Activated naive CD4-positive, alpha-beta T cell treated with anti-CD3 and anti-CD28 coated beads for 36 hours (primary cell): ENCODE measurements around the gene BCL2. TPM values are rescaled to one million over a fixed set of nuclear protein-coding genes. Genes with fewer than 3 reads are reported as not detected.

Source experiments
- CTCF ChIA-PET: fragments of 350-600 bp; sonication (Branson Sonifier 250); formaldehyde crosslinking; loops from one replicate; lab custom pipeline; 2021; ENCODE audit warnings: antibody characterized with exemption; lab: Charles Lee
- DNase-seq: peaks from one replicate; pipeline ENCODE4 v3.0.0-alpha.2; 2020
- H3K27ac Mint-ChIP-seq: one replicate; pipeline ENCODE4 v1.8.0; 2021; ENCODE audit warnings: mild to moderate bottlenecking, mixed read lengths
- H3K27me3 Mint-ChIP-seq: one replicate; pipeline ENCODE4 v1.8.0; 2021; ENCODE audit warnings: low read depth, mixed read lengths
- H3K36me3 Mint-ChIP-seq: one replicate; pipeline ENCODE4 v1.8.0; 2021; ENCODE audit warnings: low read depth, mixed read lengths
- H3K4me1 Mint-ChIP-seq: one replicate; pipeline ENCODE4 v1.8.0; 2021; ENCODE audit warnings: low read depth, mixed read lengths
- H3K4me3 Mint-ChIP-seq: one replicate; pipeline ENCODE4 v1.8.0; 2021; ENCODE audit warnings: mild to moderate bottlenecking, moderate library complexity, mixed read lengths
- H3K9me3 Mint-ChIP-seq: one replicate; pipeline ENCODE4 v1.8.0; 2021; ENCODE audit warnings: mixed read lengths
- intact Hi-C: fragments of 100-400 bp; cut with micrococcal nuclease; formaldehyde crosslinking; loops from one replicate; pipeline ENCODE4 v1.15.1; 2023
- total RNA-seq, 2 experiments: library from RNA; stranded (reverse); gene quantifications; one replicate each; pipeline ENCODE4 v1.2.3, GENCODE V29; 2021

Gene BCL2
- total RNA-seq, 2 experiments from 2014 or later = 48.4 to 49.6 TPM

GRCh38 chr18:63315131-63315662 lies 4.4 kb downstream of the BCL2 start:
- Mint-ChIP-seq H3K9me3 (no peaks in the 10 kb centered on the region), H3K4me3 (peak overlapping the region; percentile 98), H3K4me1 (peaks cover 53% of the 10 kb centered on the region), H3K27me3 (no peaks in the 10 kb centered on the region), H3K27ac (peak overlapping the region; percentile 57), H3K36me3 (peaks cover 36% of the 10 kb centered on the region)
- CTCF ChIA-PET = interaction anchor here (0.7 to 2.8 kb wide), 11 partner anchors 7 to 299 kb away, joined by 3 to 19 read pairs (median 3); no protein-coding TSS in a partner anchor
- intact Hi-C loops = loop anchor here (2.0 kb wide), 1 partner anchor 46 kb away; no protein-coding TSS in a partner anchor
- no peak for DNase-seq

DNA sequence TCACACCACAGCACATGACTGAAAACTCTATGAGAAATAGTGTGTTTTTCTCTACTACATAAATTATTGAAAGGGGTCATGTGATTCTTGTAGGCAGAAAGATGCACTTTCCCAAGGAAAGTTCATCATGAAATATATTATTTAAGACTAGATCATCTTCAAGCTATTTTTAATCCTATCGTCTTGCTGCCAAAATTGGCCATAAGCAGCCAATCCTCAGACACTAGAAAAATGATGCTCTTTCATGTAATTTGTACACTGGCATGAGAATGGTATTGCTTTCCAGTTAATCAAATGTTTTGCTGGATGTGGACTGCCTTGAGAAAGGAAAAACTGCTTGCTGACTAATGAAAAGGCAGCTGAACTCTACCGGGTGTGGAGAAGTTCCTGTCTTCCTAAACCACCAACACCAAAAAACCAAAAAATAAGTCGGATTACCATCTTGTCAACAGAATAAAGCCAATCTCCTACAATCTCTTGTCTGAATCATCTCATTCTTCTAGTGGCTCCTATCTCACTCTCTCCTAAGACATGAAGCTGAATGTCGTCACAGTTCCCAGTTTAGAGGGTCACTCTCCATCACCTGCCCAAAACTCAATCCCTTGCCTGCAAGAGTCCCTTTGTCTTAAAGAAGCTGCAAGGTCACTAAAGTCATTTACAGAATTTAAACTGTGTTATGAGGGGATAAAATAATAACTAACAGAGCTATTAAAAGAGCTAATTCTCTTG lies 5.3 kb downstream of the BCL2 start:
- Mint-ChIP-seq H3K4me1 (peaks cover 60% of the 10 kb centered on the region), H3K27me3 (no peaks in the 10 kb centered on the region), H3K9me3 (no peaks in the 10 kb centered on the region), H3K4me3 (peak overlapping the region; percentile 98), H3K36me3 (peaks cover 37% of the 10 kb centered on the region), H3K27ac (peak overlapping the region; percentile 57)
- CTCF ChIA-PET = interaction anchor here (0.7 to 2.8 kb wide), 9 partner anchors 13 to 298 kb away, joined by 3 to 19 read pairs (median 10); no protein-coding TSS in a partner anchor
- intact Hi-C loops = loop anchor here (1.0 to 2.0 kb wide), 2 partner anchors 11 to 45 kb away; no protein-coding TSS in a partner anchor
- DNase-seq = no peak

DNA sequence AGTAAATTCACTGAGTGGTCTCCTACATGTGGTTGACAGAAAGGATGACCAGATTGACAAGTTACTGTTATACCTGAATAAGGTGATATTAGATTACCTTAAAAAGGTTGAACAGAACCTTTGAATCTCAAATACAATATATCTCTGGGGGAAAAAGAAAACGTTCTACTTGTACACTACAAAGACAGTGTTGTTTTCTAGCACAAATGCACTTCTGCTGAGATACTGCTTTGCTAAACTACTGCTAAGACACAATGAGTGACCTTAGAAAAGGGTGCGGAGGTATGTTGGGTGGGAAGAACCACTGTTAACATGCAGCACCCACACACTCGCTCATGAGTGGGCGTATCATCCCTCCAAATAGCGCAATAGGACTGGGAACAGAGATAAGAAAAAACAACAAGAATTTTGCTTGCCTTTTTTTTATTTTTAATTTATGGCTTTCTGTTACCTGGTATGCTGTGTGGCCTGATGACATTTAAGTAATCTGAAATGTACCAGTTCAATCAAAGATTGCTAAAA lies 6.1 kb downstream of the BCL2 start:
- CTCF ChIA-PET = interaction anchor here (2.3 to 2.8 kb wide), 4 partner anchors 12 to 193 kb away, joined by 10 to 19 read pairs (median 14); no protein-coding TSS in a partner anchor
- intact Hi-C loops = no loop called here
- DNase-seq = no peak
- Mint-ChIP-seq H3K36me3 (peaks cover 29% of the 10 kb centered on the region), H3K9me3 (no peaks in the 10 kb centered on the region), H3K4me3 (peak overlapping the region; percentile 54), H3K27me3 (no peaks in the 10 kb centered on the region), H3K4me1 (peaks cover 64% of the 10 kb centered on the region), H3K27ac (peak overlapping the region; percentile 75)

- CTCF ChIA-PET = interaction anchor here (1.7 kb wide), 1 partner anchor 296 kb away, joined by 6 read pairs; no protein-coding TSS in a partner anchor
- H3K4me3 Mint-ChIP-seq = peak overlapping the region; percentile 54
- intact Hi-C loops = no loop called here
Observed at GRCh38 chr18:63312737-63313395, 6.7 kb downstream of the BCL2 start.

GRCh38 chr18:63312019-63312409 lies 7.6 kb downstream of the BCL2 start:
- Mint-ChIP-seq H3K4me3 (no peak overlapping the region), H3K9me3 (no peaks in the 10 kb centered on the region), H3K27ac (peak overlapping the region; percentile 16), H3K4me1 (peaks cover 77% of the 10 kb centered on the region), H3K36me3 (peaks cover 20% of the 10 kb centered on the region), H3K27me3 (no peaks in the 10 kb centered on the region)
- CTCF ChIA-PET = interaction anchor here (1.3 to 1.8 kb wide), 4 partner anchors 11 to 295 kb away, joined by 4 to 6 read pairs (median 4); no protein-coding TSS in a partner anchor
- no peak for DNase-seq
- intact Hi-C loops = no loop called here

More at GRCh38 chr18:63312737-63313395, 6.7 kb downstream of the BCL2 start:
- DNase-seq = no peak
- Mint-ChIP-seq H3K4me1 (peaks cover 69% of the 10 kb centered on the region), H3K27me3 (no peaks in the 10 kb centered on the region), H3K27ac (peak overlapping the region; percentile 75), H3K9me3 (no peaks in the 10 kb centered on the region), H3K36me3 (peaks cover 26% of the 10 kb centered on the region)

- Mint-ChIP-seq H3K4me3 (no peak overlapping the region), H3K36me3 (peaks cover 17% of the 10 kb centered on the region), H3K9me3 (no peaks in the 10 kb centered on the region), H3K4me1 (peaks cover 82% of the 10 kb centered on the region), H3K27me3 (no peaks in the 10 kb centered on the region), H3K27ac (peak overlapping the region; percentile 22)
- CTCF ChIA-PET = interaction anchor here (0.6 to 1.8 kb wide), 5 partner anchors 10 to 973 kb away, joined by 3 to 6 read pairs (median 4); no protein-coding TSS in a partner anchor
- DNase-seq = no peak
- intact Hi-C loops = no loop called here
Observed at GRCh38 chr18:63311118-63312018, 8.2 kb downstream of the BCL2 start.

- Mint-ChIP-seq H3K27me3 (no peaks in the 10 kb centered on the region), H3K9me3 (no peaks in the 10 kb centered on the region), H3K4me1 (peaks cover 85% of the 10 kb centered on the region), H3K36me3 (peaks cover 11% of the 10 kb centered on the region), H3K27ac (peak overlapping the region; percentile 0), H3K4me3 (peak overlapping the region; percentile 28)
- CTCF ChIA-PET = no interaction called here
- DNase-seq = peak; percentile 78
- intact Hi-C loops = loop anchor here (1.0 kb wide), 2 partner anchors 8 to 9 kb away; no protein-coding TSS in a partner anchor
Observed at GRCh38 chr18:63309422-63309821, 10.1 kb downstream of the BCL2 start.

GRCh38 chr18:63307551-63308200 lies 11.9 kb downstream of the BCL2 start:
- intact Hi-C loops = no loop called here
- CTCF ChIA-PET = interaction anchor here (0.9 to 3.3 kb wide), 3 partner anchors 8 to 53 kb away, joined by 3 to 31 read pairs (median 3); partner anchors contain the start of gene BCL2
- no peak for DNase-seq
- peak overlapping the region; percentile 2 for H3K27ac Mint-ChIP-seq
- peaks cover 8% of the 10 kb centered on the region for H3K36me3 Mint-ChIP-seq
- H3K4me1 Mint-ChIP-seq = peaks cover 81% of the 10 kb centered on the region
- no peaks in the 10 kb centered on the region for H3K27me3 Mint-ChIP-seq
- no peaks in the 10 kb centered on the region for H3K9me3 Mint-ChIP-seq
- H3K4me3 Mint-ChIP-seq = no peak overlapping the region

DNA sequence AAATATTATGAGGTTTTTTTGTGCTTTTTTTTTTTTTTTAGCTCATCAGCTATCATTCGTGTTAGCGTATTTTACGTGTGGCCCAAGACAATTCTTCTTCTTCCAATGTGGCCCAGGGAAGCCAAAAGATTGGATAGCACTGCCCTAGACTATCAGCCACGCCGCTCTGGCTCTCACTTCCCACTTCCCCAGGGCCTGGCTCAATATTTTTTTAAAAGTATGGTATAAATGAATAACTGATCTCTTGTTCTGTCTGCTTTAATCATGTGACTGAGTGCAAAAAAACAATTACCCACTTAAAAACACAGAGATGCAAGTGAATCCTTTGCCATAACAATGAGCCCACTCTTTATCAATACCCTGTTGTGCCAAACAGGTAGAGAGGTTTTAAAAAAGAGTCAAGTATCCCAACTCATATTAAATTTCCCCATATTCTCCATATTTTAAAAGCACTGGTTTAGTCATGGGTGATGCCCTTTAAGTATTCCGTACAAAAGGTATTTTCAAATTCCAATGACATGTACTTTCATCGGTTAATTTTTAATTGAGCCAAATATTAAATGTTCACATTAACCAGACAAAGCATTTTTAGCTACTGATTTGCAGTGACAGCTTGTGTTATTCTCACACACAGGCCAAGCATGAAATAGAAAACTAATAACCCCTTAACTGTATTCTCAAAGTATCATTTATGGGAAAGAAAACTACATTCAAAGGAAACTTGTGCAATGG lies 12.6 kb downstream of the BCL2 start:
- no peak for DNase-seq
- Mint-ChIP-seq H3K36me3 (peaks cover 8% of the 10 kb centered on the region), H3K4me3 (no peak overlapping the region), H3K27ac (peak overlapping the region; percentile 20), H3K9me3 (no peaks in the 10 kb centered on the region), H3K27me3 (no peaks in the 10 kb centered on the region), H3K4me1 (peaks cover 81% of the 10 kb centered on the region)
- CTCF ChIA-PET = interaction anchor here (0.5 to 3.3 kb wide), 7 partner anchors 9 to 148 kb away, joined by 3 to 31 read pairs (median 3); partner anchors contain the start of gene BCL2
- intact Hi-C loops = no loop called here

- intact Hi-C loops = no loop called here
- no peaks in the 10 kb centered on the region for H3K9me3 Mint-ChIP-seq
- no peaks in the 10 kb centered on the region for H3K27me3 Mint-ChIP-seq
- H3K36me3 Mint-ChIP-seq = peaks cover 12% of the 10 kb centered on the region
- H3K4me1 Mint-ChIP-seq = peaks cover 81% of the 10 kb centered on the region
- H3K4me3 Mint-ChIP-seq = no peak overlapping the region
- H3K27ac Mint-ChIP-seq = no peak overlapping the region
- CTCF ChIA-PET = interaction anchor here (0.6 to 3.3 kb wide), 2 partner anchors 12 to 147 kb away, joined by 3 to 31 read pairs; partner anchors contain the start of gene BCL2
- DNase-seq = no peak
Observed at GRCh38 chr18:63306249-63306648, 13.3 kb downstream of the BCL2 start.
